HG03175 (cell line): ENCODE results near the gene ERAP2.
A peak's percentile ranks its signal among the peaks of the same experiment; 100 is the strongest.
"Not testable (repeated sequence)": the region's sequence is repeated elsewhere in the genome, so short reads cannot be mapped to it uniquely, and the experiment has no call there.

Experiments used
- ATAC-seq: cut with Tn5 transposase; IDR thresholded peaks from one replicate; pipeline ENCODE4 v1.9.1; 2021; ENCODE audit warnings: mild to moderate bottlenecking, moderate library complexity; ENCODE audit not compliant: unreplicated experiment

The ERAP2 gene

GRCh38 chr5:96876292-96876850 lies at the start of gene ERAP2:
TSS of gene ERAP2 (plus strand) at chr5:96876500. CDS start at chr5:96879686, 3,186 bp downstream.
- ATAC-seq, result peak; percentile 63

GRCh38 chr5:96829297-96829696 lies 47.0 kb upstream of the ERAP2 start:
- ATAC-seq, result no peak

- ATAC-seq, result no peak
Observed at GRCh38 chr5:96834016-96834415, 42.3 kb upstream of the ERAP2 start.

- ATAC-seq, result no peak
Observed at GRCh38 chr5:96835791-96836191, 40.5 kb upstream of the ERAP2 start.

- no peak for ATAC-seq
Observed at GRCh38 chr5:96836817-96837216, 39.5 kb upstream of the ERAP2 start.

- ATAC-seq, result no peak
Observed at GRCh38 chr5:96837303-96837702, 39.0 kb upstream of the ERAP2 start.

- ATAC-seq, result no peak
Observed at GRCh38 chr5:96838201-96839070, 37.9 kb upstream of the ERAP2 start.

- ATAC-seq, result no peak
Observed at GRCh38 chr5:96839071-96839592, 37.2 kb upstream of the ERAP2 start.

- ATAC-seq, result not testable (repeated sequence)
Observed at GRCh38 chr5:96841931-96842330, 34.4 kb upstream of the ERAP2 start.

- ATAC-seq, result no peak
Observed at GRCh38 chr5:96843140-96843539, 33.2 kb upstream of the ERAP2 start.

- ATAC-seq, result no peak
Observed at GRCh38 chr5:96844481-96844990, 31.8 kb upstream of the ERAP2 start.

GRCh38 chr5:96851312-96852062 lies 24.8 kb upstream of the ERAP2 start:
- no peak for ATAC-seq

GRCh38 chr5:96852759-96853158 lies 23.5 kb upstream of the ERAP2 start:
- no peak for ATAC-seq

GRCh38 chr5:96854067-96854466 lies 22.2 kb upstream of the ERAP2 start:
- ATAC-seq, result no peak

- ATAC-seq, result no peak
Observed at GRCh38 chr5:96855031-96855872, 21.0 kb upstream of the ERAP2 start.

GRCh38 chr5:96856371-96856770 lies 19.9 kb upstream of the ERAP2 start:
- no peak for ATAC-seq

- no peak for ATAC-seq
Observed at GRCh38 chr5:96857454-96857853, 18.8 kb upstream of the ERAP2 start.

GRCh38 chr5:96857924-96858323 lies 18.4 kb upstream of the ERAP2 start:
- no peak for ATAC-seq

- no peak for ATAC-seq
Observed at GRCh38 chr5:96859375-96859774, 16.9 kb upstream of the ERAP2 start.

- ATAC-seq, result peak; percentile 69
Observed at GRCh38 chr5:96861076-96861475, 15.2 kb upstream of the ERAP2 start.
